Liver (tissue), 9 donors: ENCODE data around the gene RABAC1. TPM values are rescaled to one million over a fixed set of nuclear protein-coding genes. Genes with fewer than 3 reads are reported as not detected.

ENCODE experiments used
- DNase-seq: peaks from one replicate; pipeline ENCODE4 v3.0.0-alpha.2; 2017; ENCODE audit warnings: low spot score
- H3K27ac ChIP-seq, 2 donors: one replicate each; pipeline ENCODE4 v1.7.0; 2013; ENCODE audit warnings: inconsistent platforms in 2 of 2, low read length in 2 of 2, control low read depth in 1 of 2, low read depth in 1 of 2, mild to moderate bottlenecking in 1 of 2
- H3K27me3 ChIP-seq, 4 donors: one replicate each; pipeline versions ENCODE4 v1.6.1 to v1.7.0; 2013; ENCODE audit warnings: low read length in 3 of 4, inconsistent platforms in 1 of 4, mild to moderate bottlenecking in 1 of 4, moderate library complexity in 1 of 4; ENCODE audit not compliant: control insufficient read depth in 4 of 4, insufficient read depth in 4 of 4
- H3K36me3 ChIP-seq, 4 donors: one replicate each; pipeline versions ENCODE4 v1.6.1 to v1.7.0; 2013; ENCODE audit warnings: low read length in 3 of 4, mild to moderate bottlenecking in 3 of 4, low read depth in 1 of 4, moderate library complexity in 1 of 4; ENCODE audit not compliant: control insufficient read depth in 4 of 4, insufficient read depth in 3 of 4
- H3K4me1 ChIP-seq, 4 donors: one replicate each; pipeline versions ENCODE4 v1.6.1 to v1.7.0; 2013; ENCODE audit warnings: low read length in 3 of 4, mild to moderate bottlenecking in 3 of 4, moderate library complexity in 1 of 4; ENCODE audit not compliant: control insufficient read depth in 4 of 4, insufficient read depth in 4 of 4
- H3K4me3 ChIP-seq, 3 donors: one replicate each; pipeline versions ENCODE4 v1.6.1 to v1.7.0; 2013; ENCODE audit warnings: low read length in 3 of 3, control low read depth in 1 of 3, low read depth in 1 of 3, mild to moderate bottlenecking in 1 of 3
- H3K9ac ChIP-seq, 2 donors: one replicate each; pipeline ENCODE4 v1.7.0; 2013; ENCODE audit warnings: low read length in 2 of 2, mild to moderate bottlenecking in 2 of 2, moderate library complexity in 2 of 2, control low read depth in 1 of 2, low read depth in 1 of 2
- H3K9me3 ChIP-seq, 4 donors: one replicate each; pipeline versions ENCODE4 v1.6.1 to v1.7.0; 2013; ENCODE audit warnings: low read length in 3 of 4; ENCODE audit not compliant: control insufficient read depth in 4 of 4
- EGR1 ChIP-seq, 2 donors: IDR thresholded peaks; 2 replicates each; pipeline ENCODE4 v1.6.1; 2016 to 2018; ENCODE audit warnings: antibody characterized with exemption in 2 of 2, low read depth in 2 of 2
- FOXA1 ChIP-seq: IDR thresholded peaks from 2 replicates; pipeline ENCODE4 v1.6.1; 2016; ENCODE audit warnings: antibody characterized with exemption
- FOXA2 ChIP-seq: IDR thresholded peaks from 2 replicates; pipeline ENCODE4 v1.6.1; 2016; ENCODE audit warnings: antibody characterized with exemption
- GABPA ChIP-seq, 2 donors: IDR thresholded peaks in 1 of 2; conservative IDR thresholded peaks in 1 of 2; 2 replicates each; pipeline ENCODE4 v1.6.1; 2016; ENCODE audit warnings: antibody characterized with exemption in 2 of 2, mild to moderate bottlenecking in 1 of 2, moderate library complexity in 1 of 2
- HNF4A ChIP-seq, 2 donors: conservative IDR thresholded peaks; 2 replicates each; pipeline ENCODE4 v1.6.1; 2016; ENCODE audit warnings: antibody characterized with exemption in 2 of 2, mild to moderate bottlenecking in 2 of 2
- JUND ChIP-seq, 2 donors: IDR thresholded peaks; 2 replicates each; pipeline ENCODE4 v1.6.1; 2016; ENCODE audit warnings: antibody characterized with exemption in 2 of 2
- NR2F2 ChIP-seq: IDR thresholded peaks from 2 replicates; pipeline ENCODE4 v1.6.1; 2016; ENCODE audit warnings: antibody characterized with exemption
- RAD21 ChIP-seq, 2 donors: IDR thresholded peaks; 2 replicates each; pipeline ENCODE4 v1.6.1; 2016; ENCODE audit warnings: antibody characterized with exemption in 2 of 2, mild to moderate bottlenecking in 2 of 2
- RXRA ChIP-seq, 2 donors: IDR thresholded peaks; 2 replicates each; pipeline ENCODE4 v1.6.1; 2017 to 2018; ENCODE audit warnings: antibody characterized with exemption in 2 of 2, mild to moderate bottlenecking in 1 of 2
- SP1 ChIP-seq: IDR thresholded peaks from 2 replicates; pipeline ENCODE4 v1.6.1; 2018; ENCODE audit warnings: antibody characterized with exemption, mild to moderate bottlenecking
- TAF1 ChIP-seq: conservative IDR thresholded peaks from 2 replicates; pipeline ENCODE4 v1.6.1; 2016; ENCODE audit warnings: antibody characterized with exemption, mild to moderate bottlenecking
- YY1 ChIP-seq: IDR thresholded peaks from 2 replicates; pipeline ENCODE4 v1.6.1; 2016; ENCODE audit warnings: antibody characterized with exemption, mild to moderate bottlenecking
- WGBS: extraction: QIAGEN DNeasy Blood & Tissue Kit; methylation state at CpG from one replicate; pipeline ENCODE4 v1.1.7; 2013; 5-methylcytosine and 5-hydroxymethylcytosine counted together
- polyA plus RNA-seq, 2 donors: library from polyadenylated mRNA; stranded (reverse) in 1 of 2; unstranded in 1 of 2; fragments of 200-250 nt in 1 of 2; fragments of >200 nt in 1 of 2; fragmentation: Nextera tagmentation in 1 of 2; extraction: Ambion mirVana in 1 of 2; gene quantifications; one replicate each; pipeline versions ENCODE4 v1.2.1 to v1.2.3, GENCODE V29; 2013 to 2015
- total RNA-seq, 2 donors: library from RNA; depleted of rRNA; stranded (reverse); fragments of >200 nt; gene quantifications; one replicate each; pipeline ENCODE4 v1.2.3, GENCODE V29; 2014
- TF ChIP-seq, protein P1 (sequence below): IDR thresholded peaks from 2 replicates; pipeline ENCODE4 v1.6.1; 2016; ENCODE audit warnings: antibody characterized with exemption
- TF ChIP-seq, protein P2 (sequence below): IDR thresholded peaks from 2 replicates; pipeline ENCODE4 v1.6.1; 2016; ENCODE audit warnings: antibody characterized with exemption
- TF ChIP-seq, protein P3 (sequence below): IDR thresholded peaks from 2 replicates; pipeline ENCODE4 v1.6.1; 2016; ENCODE audit warnings: antibody characterized with exemption
- donor health status: healthy.
- donor health status: healthy.
- donor health status: healthy.
- donor health status: healthy.
- donor health status: healthy.

The RABAC1 gene
- total and polyA plus RNA-seq, 4 donors, result 43.2 to 161 (median 99.3) TPM

DNA sequence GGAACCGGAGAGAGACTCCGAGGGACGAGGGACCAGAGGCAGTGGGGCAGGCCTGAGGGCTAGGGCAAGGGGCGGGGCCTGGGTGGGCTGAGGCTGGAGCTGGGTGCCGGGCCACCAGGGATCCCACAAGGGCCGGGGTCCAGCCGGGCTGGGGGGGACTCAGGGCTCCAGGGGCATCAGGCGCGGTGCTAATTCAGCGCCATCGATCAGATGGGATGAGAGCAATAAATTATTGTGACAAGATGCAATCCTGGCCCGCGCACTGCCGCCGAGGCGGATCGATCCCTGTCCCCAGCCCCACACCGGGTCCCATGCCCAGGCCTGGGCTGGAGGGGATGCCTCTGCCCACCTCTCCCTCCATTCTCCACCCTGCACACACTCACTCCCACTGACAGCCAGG, 36.5 kb downstream of the RABAC1 start:
- TF ChIP-seq TAF1 (no peak), NR2F2 (no peak), RXRA (IDR thresholded peaks at IDR 0.05) (no peak), YY1 (no peak), JUND (IDR thresholded peaks at IDR 0.05) (no peak), HNF4A (conservative IDR thresholded peaks at IDR 0.05) (no peak), SP1 (no peak), EGR1 (IDR thresholded peaks at IDR 0.05; ENCODE audit: low read depth in 2 of 2) (no peak), FOXA1 (no peak)
- TF ChIP-seq, protein P1, sequence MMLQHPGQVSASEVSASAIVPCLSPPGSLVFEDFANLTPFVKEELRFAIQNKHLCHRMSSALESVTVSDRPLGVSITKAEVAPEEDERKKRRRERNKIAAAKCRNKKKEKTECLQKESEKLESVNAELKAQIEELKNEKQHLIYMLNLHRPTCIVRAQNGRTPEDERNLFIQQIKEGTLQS, result no peak
- TF ChIP-seq, protein P2, sequence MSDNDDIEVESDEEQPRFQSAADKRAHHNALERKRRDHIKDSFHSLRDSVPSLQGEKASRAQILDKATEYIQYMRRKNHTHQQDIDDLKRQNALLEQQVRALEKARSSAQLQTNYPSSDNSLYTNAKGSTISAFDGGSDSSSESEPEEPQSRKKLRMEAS, result no peak
- DNase-seq, result no peak
- Histone ChIP-seq H3K4me3 (no peak overlapping the region), H3K36me3 (no peaks in the 10 kb centered on the region), H3K9ac (no peak overlapping the region), H3K4me1 (no peaks in the 10 kb centered on the region), H3K27me3 (peaks cover 0 to 14% (median 4%) of the 10 kb centered on the region in 4 donors), H3K27ac (no peak overlapping the region), H3K9me3 (no peaks in the 10 kb centered on the region)
- WGBS, result 12% methylated on average over 18 of the region's 18 CpGs

DNA sequence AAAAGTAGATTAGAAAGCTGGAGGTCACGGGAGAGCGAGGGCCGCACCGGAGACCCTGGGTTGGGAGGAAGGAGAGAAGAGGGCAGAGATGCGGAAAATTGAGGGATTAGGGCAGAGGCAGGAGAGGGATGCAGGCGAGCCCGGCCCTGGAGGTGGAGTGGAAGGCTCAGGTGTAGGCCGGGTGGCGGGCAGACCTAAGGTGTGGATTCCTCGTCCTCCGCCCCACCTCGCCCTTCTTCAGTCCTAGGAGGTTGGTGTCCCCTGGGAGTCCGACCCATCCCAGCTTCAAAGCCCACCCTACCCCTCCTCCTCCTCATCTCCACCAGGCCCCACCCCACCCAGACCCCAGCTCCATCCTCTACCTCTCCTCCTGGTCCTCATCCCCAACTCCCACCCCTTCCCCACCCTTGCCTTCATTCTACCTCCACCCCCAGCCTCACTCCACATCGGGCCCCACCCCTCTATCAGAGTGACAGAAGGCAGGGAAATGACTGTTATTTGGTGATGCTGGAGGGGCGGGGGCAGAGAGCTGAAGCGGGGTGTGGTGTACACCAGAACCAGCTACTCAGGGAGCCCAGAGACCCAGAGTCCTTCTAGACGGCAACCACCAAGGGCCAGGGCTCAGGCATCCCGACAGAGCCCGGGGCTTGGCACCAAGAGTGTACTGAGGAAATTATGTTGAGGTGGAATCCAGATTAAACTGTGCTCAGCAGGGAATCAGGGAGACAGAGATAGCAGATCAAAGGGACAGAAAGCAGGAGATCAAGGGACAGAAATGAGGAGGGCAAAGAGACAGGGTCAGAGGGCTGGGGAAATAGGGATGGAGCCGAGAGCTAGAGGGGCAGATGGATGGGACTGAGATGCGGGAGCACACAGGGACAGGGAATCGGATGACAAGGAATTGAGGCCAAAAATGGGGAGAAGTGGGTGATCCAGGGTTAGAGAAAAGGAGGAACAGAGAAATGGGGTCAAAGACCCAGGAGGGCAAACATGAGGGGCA, 37.2 kb downstream of the RABAC1 start:
- H3K27me3 ChIP-seq, result peaks cover 0 to 13% (median 6%) of the 10 kb centered on the region in 4 donors
- H3K4me1 ChIP-seq, result no peaks in the 10 kb centered on the region
- no peak for TF ChIP-seq FOXA2
- TF ChIP-seq, protein P3, sequence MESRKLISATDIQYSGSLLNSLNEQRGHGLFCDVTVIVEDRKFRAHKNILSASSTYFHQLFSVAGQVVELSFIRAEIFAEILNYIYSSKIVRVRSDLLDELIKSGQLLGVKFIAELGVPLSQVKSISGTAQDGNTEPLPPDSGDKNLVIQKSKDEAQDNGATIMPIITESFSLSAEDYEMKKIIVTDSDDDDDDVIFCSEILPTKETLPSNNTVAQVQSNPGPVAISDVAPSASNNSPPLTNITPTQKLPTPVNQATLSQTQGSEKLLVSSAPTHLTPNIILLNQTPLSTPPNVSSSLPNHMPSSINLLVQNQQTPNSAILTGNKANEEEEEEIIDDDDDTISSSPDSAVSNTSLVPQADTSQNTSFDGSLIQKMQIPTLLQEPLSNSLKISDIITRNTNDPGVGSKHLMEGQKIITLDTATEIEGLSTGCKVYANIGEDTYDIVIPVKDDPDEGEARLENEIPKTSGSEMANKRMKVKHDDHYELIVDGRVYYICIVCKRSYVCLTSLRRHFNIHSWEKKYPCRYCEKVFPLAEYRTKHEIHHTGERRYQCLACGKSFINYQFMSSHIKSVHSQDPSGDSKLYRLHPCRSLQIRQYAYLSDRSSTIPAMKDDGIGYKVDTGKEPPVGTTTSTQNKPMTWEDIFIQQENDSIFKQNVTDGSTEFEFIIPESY, result no peak
- no peak for TF ChIP-seq RXRA (IDR thresholded peaks at IDR 0.05)
- TF ChIP-seq, protein P1, result no peak
- no peak for TF ChIP-seq RAD21 (IDR thresholded peaks at IDR 0.05)
- no peak for TF ChIP-seq GABPA (IDR thresholded peaks at IDR 0.05 in 1 of 2, conservative IDR thresholded peaks at IDR 0.05 in 1 of 2)
- TF ChIP-seq, protein P2, result no peak
- WGBS, result 22% methylated on average over 22 of the region's 22 CpGs
- H3K9ac ChIP-seq, result no peak overlapping the region
- no peaks in the 10 kb centered on the region for H3K9me3 ChIP-seq
- H3K36me3 ChIP-seq, result no peaks in the 10 kb centered on the region
- H3K27ac ChIP-seq, result no peak overlapping the region
- no peak overlapping the region for H3K4me3 ChIP-seq
- DNase-seq, result no peak
